GM18526 (cell line): ENCODE measurements around the gene SLC8A3.

ENCODE experiments used
- POLR2A ChIP-seq: IDR thresholded peaks from 3 replicates; pipeline ENCODE4 v1.6.1; 2011; ENCODE audit not compliant: insufficient read length; ENCODE audit errors: extremely low read depth

The SLC8A3 gene

GRCh38 chr14:70188659-70189455, at the start of gene SLC8A3:
TSS of gene SLC8A3 (minus strand) at chr14:70188951. CDS start at chr14:70168422, 20,529 bp downstream.
- TF ChIP-seq POLR2A, result peak; percentile 35

GRCh38 chr14:70237710-70238109, 49.0 kb upstream of the SLC8A3 start:
- TF ChIP-seq POLR2A, result no peak

GRCh38 chr14:70234066-70234950, 45.6 kb upstream of the SLC8A3 start:
- TF ChIP-seq POLR2A, result no peak

- no peak for TF ChIP-seq POLR2A
Observed at GRCh38 chr14:70213721-70214282, 25.1 kb upstream of the SLC8A3 start.

GRCh38 chr14:70212752-70213151, 24.0 kb upstream of the SLC8A3 start:
- TF ChIP-seq POLR2A, result no peak

- TF ChIP-seq POLR2A, result no peak
Observed at GRCh38 chr14:70208380-70208779, 19.6 kb upstream of the SLC8A3 start.

- no peak for TF ChIP-seq POLR2A
Observed at GRCh38 chr14:70203686-70204085, 14.9 kb upstream of the SLC8A3 start.

- TF ChIP-seq POLR2A, result no peak
Observed at GRCh38 chr14:70201994-70202393, 13.2 kb upstream of the SLC8A3 start.

- TF ChIP-seq POLR2A, result no peak
Observed at GRCh38 chr14:70193396-70193795, 4.6 kb upstream of the SLC8A3 start.

GRCh38 chr14:70192915-70193314, 4.2 kb upstream of the SLC8A3 start:
- no peak for TF ChIP-seq POLR2A

- no peak for TF ChIP-seq POLR2A
Observed at GRCh38 chr14:70190156-70190555, 1.4 kb upstream of the SLC8A3 start.

GRCh38 chr14:70189456-70190077, 816 bp upstream of the SLC8A3 start:
- no peak for TF ChIP-seq POLR2A

- TF ChIP-seq POLR2A, result no peak
Observed at GRCh38 chr14:70188322-70188658, 461 bp downstream of the SLC8A3 start.

GRCh38 chr14:70186900-70187451, 1.8 kb downstream of the SLC8A3 start:
- peak; percentile 21 for TF ChIP-seq POLR2A

GRCh38 chr14:70183991-70184390, 4.8 kb downstream of the SLC8A3 start:
- no peak for TF ChIP-seq POLR2A
